ENCODE results near the gene PPP2R1B. TPM values are rescaled to one million over a fixed set of nuclear protein-coding genes. Genes with fewer than 3 reads are reported as not detected.
A peak's percentile ranks its signal among the peaks of the same experiment; 100 is the strongest.

PPP2R1B gene
- 10 to 100 TPM; 12.0 to 20.3 (median 13.4) TPM for polyA plus RNA-seq

DNA sequence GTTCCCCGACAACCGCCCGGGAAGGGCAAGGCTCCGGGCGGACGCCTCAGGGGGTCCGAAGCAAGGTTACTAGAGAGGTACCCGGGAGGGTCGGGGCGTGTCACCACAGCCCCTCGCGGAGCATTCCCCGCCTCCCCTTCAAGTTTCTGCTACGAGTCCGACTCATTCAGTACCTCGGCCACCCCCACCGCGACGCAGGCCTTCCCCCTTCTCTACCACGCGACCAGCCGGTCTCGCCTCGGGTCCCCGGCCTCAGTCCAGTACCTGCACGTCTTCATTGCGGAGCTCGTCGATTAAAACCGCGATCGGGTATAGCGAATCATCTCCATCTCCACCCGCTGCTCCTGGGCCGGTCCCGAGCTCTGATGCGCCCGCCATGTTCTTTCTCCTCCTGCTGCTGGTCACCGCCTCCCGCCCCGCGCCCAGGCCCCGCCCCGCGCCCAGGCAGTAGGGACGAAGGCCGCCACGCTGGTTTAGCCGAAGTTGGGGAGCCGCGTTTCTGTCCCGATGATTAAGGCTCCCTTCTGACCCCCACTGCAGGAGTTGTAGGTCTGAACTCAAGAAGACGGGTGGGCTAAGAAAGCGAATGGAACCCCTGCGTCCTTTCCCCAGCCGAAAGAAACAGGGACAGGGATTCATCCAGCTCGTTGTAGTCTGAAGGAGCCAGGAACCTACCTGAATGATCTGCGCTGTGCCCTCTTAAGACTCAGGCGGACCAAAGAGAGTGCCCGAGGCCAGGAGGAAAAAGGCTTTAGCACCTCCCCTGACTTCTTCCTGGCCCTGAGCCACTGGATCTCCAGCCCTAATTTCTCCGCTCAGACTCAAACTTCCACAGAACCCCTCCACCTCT is at the start of gene PPP2R1B:
PPP2R1B (minus strand) TSS at position 406 of the 850 bp plus-strand sequence; CDS start at position 378, 28 bp downstream.
- peak; percentile 70 to 77 (median 70) for DNase-seq
- peaks cover 0 to 16% (median 5%) of the 10 kb centered on the region in 3 donors for H3K36me3 Mint-ChIP-seq
- peaks cover 0 to 6% (median 0%) of the 10 kb centered on the region in 3 donors for H3K27me3 Mint-ChIP-seq (ENCODE audit: low read depth in 3 of 3)
- H3K4me3 Mint-ChIP-seq = peak within 1 kb of the TSS; percentile 96 to 100 (median 99)
- H3K27ac Mint-ChIP-seq = peak within 1 kb of the TSS; percentile 82 to 98 (median 96)
- no peaks in the 10 kb centered on the region for H3K9me3 Mint-ChIP-seq
- H3K4me1 Mint-ChIP-seq = peaks cover 27 to 39% of the 10 kb centered on the region in 2 donors

DNA sequence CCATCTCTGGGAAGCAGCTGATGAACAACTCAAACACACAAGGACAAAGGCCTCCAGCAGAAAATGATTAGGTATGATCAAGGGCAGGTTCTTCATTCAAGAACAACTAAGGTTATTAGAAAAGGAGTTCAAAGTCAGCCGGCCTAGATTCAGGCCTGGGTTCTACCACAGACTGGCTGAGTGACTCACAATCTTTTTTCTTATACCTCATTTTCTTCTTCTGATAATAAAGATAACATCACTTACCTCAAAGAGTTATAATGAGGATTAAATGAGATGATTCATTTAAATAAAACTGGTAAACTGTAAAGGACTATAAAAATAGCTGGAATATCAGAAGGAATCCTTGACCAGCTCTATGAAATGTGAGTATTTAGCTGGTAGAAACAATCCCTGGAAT is 49.3 kb upstream of the PPP2R1B start:
- Mint-ChIP-seq H3K4me3 (no peak overlapping the region), H3K36me3 (peaks cover 0 to 4% (median 3%) of the 10 kb centered on the region in 3 donors), H3K9me3 (no peaks in the 10 kb centered on the region), H3K4me1 (no peaks in the 10 kb centered on the region), H3K27ac (no peak overlapping the region), H3K27me3 (ENCODE audit: low read depth in 3 of 3) (no peaks in the 10 kb centered on the region)
- DNase-seq = no peak

DNA sequence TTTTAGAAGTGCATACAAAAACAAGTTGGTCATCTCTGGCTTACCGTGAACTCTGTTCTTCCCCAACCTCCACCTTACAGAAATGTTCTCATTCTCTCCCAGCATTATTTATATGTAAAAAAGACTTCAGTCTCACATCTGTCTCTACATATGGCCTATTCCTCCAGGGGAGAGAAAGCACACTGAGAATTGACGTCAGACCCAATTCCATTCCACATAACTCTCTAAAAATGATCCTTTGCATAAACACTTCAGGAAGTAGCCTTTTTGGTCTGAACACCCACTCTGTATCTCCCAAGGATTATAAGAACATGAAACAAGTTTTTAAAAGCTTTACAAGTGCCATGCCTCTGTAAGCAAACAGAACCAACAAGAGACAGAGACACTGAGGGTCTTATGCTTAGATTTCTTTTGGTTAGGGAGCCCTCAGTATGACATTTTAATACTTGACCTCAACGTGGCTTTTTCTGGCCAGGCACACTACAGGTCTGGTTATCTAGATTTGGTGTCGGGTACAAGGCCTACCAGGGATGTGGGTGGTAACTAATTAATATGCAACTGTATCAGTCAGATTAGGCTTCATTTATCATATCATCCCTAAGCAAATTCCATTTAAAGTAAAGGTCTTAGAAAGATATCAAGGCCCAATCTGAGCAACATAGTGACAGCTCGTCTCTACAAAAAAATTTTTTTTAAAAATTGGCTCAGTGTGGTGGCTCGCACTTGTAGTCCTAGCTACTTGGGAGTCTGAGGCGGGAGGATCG is 48.5 kb upstream of the PPP2R1B start:
- peaks cover 0 to 4% (median 3%) of the 10 kb centered on the region in 3 donors for H3K36me3 Mint-ChIP-seq

DNA sequence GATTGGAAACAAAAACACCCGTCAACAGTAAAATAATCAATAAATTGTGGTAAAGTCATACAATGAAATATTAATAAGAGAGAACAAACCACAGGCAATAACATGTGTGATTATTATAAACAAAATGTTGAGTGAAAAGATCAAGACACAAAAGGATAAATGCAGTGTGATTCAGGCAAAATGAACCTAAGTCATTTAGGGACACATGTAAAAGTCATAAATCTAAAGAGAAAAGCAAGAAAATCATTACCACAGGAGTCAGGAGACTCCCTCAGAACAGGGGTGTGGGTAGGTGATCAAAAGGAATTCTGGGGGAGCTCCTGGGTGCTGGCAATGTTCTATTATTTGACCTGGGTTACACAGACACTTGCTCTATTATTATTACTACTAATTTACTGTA is 47.9 kb upstream of the PPP2R1B start:
- H3K27ac Mint-ChIP-seq = peak overlapping the region in 1 of 6 donors; percentile 40
- H3K9me3 Mint-ChIP-seq = no peaks in the 10 kb centered on the region
- H3K4me3 Mint-ChIP-seq = no peak overlapping the region
- DNase-seq = no peak
- H3K27me3 Mint-ChIP-seq (ENCODE audit: low read depth in 3 of 3) = no peaks in the 10 kb centered on the region
- H3K36me3 Mint-ChIP-seq = peaks cover 0 to 1% (median under 1%) of the 10 kb centered on the region in 3 donors
- no peaks in the 10 kb centered on the region for H3K4me1 Mint-ChIP-seq

More for the DNA sequence above, 48.5 kb upstream of the PPP2R1B start:
- Mint-ChIP-seq H3K4me3 (no peak overlapping the region), H3K9me3 (no peaks in the 10 kb centered on the region), H3K27me3 (ENCODE audit: low read depth in 3 of 3) (no peaks in the 10 kb centered on the region), H3K4me1 (no peaks in the 10 kb centered on the region), H3K27ac (peak overlapping the region in 1 of 6 donors; percentile 15)
- DNase-seq = no peak

DNA sequence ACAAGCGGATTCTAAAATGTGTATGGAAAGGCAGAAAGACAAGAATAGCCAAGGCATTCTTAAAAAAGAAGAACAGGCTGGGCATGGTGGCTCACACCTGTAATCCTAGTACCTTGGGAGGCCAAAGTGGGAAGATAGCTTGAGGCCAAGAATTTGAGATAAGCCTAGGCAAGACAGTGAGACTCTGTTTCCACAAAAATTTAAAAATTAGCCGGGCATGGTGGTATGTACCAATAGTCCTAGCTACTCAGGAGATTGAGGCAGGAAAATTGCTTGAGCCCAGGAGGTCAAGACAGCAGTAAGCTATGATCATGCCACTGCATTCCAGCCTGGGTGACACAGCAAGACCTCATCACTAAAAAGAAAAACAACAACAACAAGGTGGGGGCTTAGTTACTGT is 46.0 kb upstream of the PPP2R1B start:
- DNase-seq = no peak
- Mint-ChIP-seq H3K36me3 (peaks cover 4 to 11% (median 6%) of the 10 kb centered on the region in 3 donors), H3K27ac (no peak overlapping the region), H3K4me3 (no peak overlapping the region), H3K27me3 (ENCODE audit: low read depth in 3 of 3) (no peaks in the 10 kb centered on the region), H3K9me3 (no peaks in the 10 kb centered on the region), H3K4me1 (no peaks in the 10 kb centered on the region)

DNA sequence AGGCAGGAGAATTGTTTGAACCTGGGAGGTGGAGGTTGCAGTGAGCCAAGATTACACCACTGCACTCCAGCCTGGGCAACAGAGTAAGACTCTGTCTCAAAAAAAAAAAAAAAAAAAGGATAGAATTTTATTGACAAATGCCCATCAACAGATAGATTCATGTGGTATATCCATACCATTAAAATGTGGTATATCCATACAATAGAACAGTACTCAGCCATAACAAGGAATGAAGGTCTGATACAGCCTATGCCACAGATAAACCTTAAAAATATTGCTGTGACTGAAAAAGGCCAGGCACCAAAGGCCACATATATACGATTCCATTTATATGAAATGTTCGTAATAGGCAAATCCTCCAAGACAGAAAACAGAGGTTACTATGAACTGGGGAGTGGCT is 45.3 kb upstream of the PPP2R1B start:
- Mint-ChIP-seq H3K36me3 (peaks cover 9 to 18% (median 11%) of the 10 kb centered on the region in 3 donors), H3K4me1 (no peaks in the 10 kb centered on the region), H3K9me3 (no peaks in the 10 kb centered on the region), H3K27ac (no peak overlapping the region), H3K27me3 (ENCODE audit: low read depth in 3 of 3) (no peaks in the 10 kb centered on the region), H3K4me3 (no peak overlapping the region)
- DNase-seq = no peak

DNA sequence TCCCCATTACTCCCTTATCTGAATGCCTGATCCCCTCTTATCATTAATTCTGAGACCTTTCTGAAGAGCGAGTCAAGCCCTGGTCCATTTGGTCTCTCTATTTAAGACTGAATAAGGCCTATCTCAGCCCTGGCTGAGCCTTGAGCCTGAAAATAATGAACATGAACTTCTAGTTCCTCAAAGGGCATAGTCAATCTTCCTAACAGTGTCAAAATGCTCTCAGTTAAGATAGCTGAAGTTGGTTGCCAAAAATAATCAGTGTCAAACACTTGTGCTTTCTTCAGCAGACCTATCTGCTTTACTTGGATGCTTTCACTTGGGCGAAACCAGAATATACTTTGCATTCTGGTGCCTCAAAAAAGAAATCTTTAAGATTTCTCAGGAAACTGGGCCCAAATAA is 42.6 kb upstream of the PPP2R1B start:
- H3K4me1 Mint-ChIP-seq = no peaks in the 10 kb centered on the region
- peaks cover 15 to 25% (median 23%) of the 10 kb centered on the region in 3 donors for H3K36me3 Mint-ChIP-seq
- no peak overlapping the region for H3K27ac Mint-ChIP-seq
- no peaks in the 10 kb centered on the region for H3K9me3 Mint-ChIP-seq
- H3K4me3 Mint-ChIP-seq = no peak overlapping the region
- H3K27me3 Mint-ChIP-seq (ENCODE audit: low read depth in 3 of 3) = no peaks in the 10 kb centered on the region
- DNase-seq = no peak

DNA sequence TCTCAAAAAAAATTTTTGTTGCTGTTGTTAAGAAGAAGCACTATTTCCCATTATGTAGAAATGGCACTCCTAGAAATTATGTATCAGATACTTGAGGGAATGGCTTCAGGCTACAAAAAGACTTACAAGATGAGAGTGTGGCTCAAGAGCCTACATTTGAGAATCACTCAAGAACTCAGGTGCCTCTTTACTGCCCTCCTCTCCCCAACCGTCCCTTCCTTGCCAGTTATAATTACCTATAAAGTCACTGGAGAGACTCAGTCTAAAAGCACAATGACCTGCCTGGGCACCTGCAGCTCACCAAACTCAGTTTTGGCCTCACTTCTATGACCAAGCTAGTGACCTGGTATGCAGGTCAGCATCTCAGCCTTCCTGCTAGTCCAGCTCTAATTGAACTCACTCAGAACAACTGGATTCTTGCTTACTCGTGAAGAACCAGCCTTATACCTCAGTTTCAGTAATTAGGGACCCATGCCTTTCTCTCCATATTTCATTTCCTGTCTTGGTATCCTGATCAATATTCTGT is 41.9 kb upstream of the PPP2R1B start:
- H3K27ac Mint-ChIP-seq = no peak overlapping the region
- H3K9me3 Mint-ChIP-seq = no peaks in the 10 kb centered on the region
- H3K4me3 Mint-ChIP-seq = no peak overlapping the region
- DNase-seq = no peak
- peaks cover 15 to 28% (median 23%) of the 10 kb centered on the region in 3 donors for H3K36me3 Mint-ChIP-seq
- no peaks in the 10 kb centered on the region for H3K27me3 Mint-ChIP-seq (ENCODE audit: low read depth in 3 of 3)
- H3K4me1 Mint-ChIP-seq = no peaks in the 10 kb centered on the region

DNA sequence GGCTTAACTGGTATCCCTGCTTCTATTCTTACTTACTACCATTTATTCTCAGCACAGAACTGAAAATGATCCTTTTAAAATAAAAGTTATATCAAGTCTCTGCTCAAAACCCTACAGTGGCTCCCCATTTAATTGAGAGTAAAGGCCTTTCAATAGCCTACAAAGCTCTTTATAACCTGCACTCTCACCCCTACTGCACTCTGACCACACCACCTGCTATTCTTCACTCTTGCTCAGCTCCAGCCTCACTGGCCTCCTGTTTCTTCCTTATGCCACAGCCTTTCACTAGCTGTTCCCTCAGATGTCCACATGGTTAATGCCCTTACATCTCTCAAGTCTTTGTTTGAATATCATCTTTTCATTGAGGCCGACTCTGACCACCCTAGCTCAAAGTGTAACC is 40.9 kb upstream of the PPP2R1B start:
- H3K27ac Mint-ChIP-seq = no peak overlapping the region
- no peak overlapping the region for H3K4me3 Mint-ChIP-seq
- H3K27me3 Mint-ChIP-seq (ENCODE audit: low read depth in 3 of 3) = peaks cover 0 to 2% (median 0%) of the 10 kb centered on the region in 3 donors
- DNase-seq = no peak
- H3K9me3 Mint-ChIP-seq = no peaks in the 10 kb centered on the region
- no peaks in the 10 kb centered on the region for H3K4me1 Mint-ChIP-seq
- peaks cover 20 to 35% (median 26%) of the 10 kb centered on the region in 3 donors for H3K36me3 Mint-ChIP-seq

DNA sequence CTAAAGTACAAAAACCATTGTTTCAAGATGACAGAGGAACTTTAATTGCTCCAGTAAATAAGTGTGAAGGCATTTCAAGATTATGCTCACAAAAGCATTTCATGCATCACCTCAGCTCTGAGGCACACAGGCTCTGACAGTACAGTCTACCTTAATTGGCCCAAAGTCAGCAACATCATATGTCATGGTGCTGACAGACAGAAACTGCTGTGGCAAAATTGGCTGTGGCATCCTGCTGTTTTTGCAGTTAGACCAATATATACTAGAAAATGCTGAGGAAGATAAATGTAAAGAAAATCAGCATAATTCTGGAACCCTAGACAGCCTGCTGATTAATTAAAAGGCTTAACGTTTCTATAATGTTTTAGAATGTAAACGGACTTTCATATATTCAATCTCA is 34.9 kb upstream of the PPP2R1B start:
- Mint-ChIP-seq H3K4me1 (no peaks in the 10 kb centered on the region), H3K4me3 (no peak overlapping the region), H3K36me3 (peaks cover 26 to 50% (median 35%) of the 10 kb centered on the region in 3 donors), H3K9me3 (no peaks in the 10 kb centered on the region), H3K27ac (no peak overlapping the region), H3K27me3 (ENCODE audit: low read depth in 3 of 3) (peaks cover 0 to 2% (median 0%) of the 10 kb centered on the region in 3 donors)
- DNase-seq = no peak

DNA sequence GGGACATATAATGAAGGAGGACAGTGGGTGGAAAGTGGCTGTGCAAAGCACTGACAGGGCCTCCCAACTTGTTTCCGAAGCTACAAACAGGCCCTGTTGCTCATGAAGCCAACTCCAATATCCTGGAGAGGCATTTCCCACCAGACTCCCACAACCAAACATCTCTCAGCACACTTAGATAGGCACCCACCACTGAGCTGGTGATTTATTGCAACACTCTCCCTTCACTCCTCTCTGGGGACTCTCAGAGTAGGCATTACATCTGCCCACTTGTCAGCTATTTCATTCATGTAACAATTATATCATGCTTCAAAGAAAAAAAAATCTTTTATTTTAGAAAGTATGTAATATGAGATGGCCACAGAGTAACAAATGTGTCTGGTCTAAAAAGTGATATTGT is 32.1 kb upstream of the PPP2R1B start:
- no peaks in the 10 kb centered on the region for H3K4me1 Mint-ChIP-seq
- peaks cover 0 to 2% (median 0%) of the 10 kb centered on the region in 3 donors for H3K27me3 Mint-ChIP-seq (ENCODE audit: low read depth in 3 of 3)
- no peak overlapping the region for H3K27ac Mint-ChIP-seq
- H3K9me3 Mint-ChIP-seq = no peaks in the 10 kb centered on the region
- peaks cover 23 to 37% (median 35%) of the 10 kb centered on the region in 3 donors for H3K36me3 Mint-ChIP-seq
- no peak overlapping the region for H3K4me3 Mint-ChIP-seq
- no peak for DNase-seq

DNA sequence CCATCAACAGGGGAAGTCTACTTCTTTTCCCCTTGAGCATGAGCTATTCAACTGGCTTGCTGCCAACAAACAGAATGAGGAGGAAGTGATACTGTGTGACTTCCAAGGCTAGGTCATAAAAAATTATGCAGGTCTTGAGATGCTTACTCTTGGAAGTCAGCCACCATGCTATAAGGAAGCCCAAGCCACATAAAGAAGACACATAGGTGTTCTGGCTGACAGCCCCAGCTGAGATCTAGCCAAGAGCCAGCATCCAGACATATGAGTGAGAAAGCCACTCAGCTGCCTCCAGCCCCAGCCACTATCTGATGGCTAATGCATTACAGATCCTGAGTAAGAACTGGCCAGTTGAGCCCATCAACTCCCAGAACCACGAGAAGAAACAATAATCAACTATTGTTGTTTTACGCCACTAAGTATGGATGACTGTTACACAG is 31.0 kb upstream of the PPP2R1B start:
- Mint-ChIP-seq H3K4me3 (no peak overlapping the region), H3K4me1 (no peaks in the 10 kb centered on the region), H3K27ac (no peak overlapping the region), H3K27me3 (ENCODE audit: low read depth in 3 of 3) (no peaks in the 10 kb centered on the region), H3K36me3 (peaks cover 21 to 32% (median 29%) of the 10 kb centered on the region in 3 donors), H3K9me3 (no peaks in the 10 kb centered on the region)
- DNase-seq = no peak

DNA sequence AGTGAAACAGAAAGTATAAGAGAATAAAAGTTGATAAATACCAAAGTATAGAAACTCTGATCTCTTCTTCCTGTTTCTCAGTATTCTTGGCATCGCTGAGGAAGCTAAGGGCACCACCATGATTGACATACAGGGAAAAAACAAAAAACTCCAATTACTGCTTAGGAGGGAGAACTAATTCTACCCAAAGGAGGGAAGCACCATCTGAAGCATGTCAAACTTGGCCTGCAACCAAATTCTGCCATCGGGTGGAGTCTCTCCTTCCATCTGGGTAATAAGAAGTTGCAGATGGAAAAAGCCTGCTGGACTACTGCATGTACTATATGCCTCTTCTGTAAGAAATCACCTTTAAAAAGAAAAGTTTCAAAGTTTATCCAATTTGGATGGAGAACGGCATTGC is 30.5 kb upstream of the PPP2R1B start:
- Mint-ChIP-seq H3K9me3 (no peaks in the 10 kb centered on the region), H3K27ac (no peak overlapping the region), H3K4me1 (no peaks in the 10 kb centered on the region), H3K27me3 (ENCODE audit: low read depth in 3 of 3) (no peaks in the 10 kb centered on the region), H3K36me3 (peaks cover 16 to 28% (median 24%) of the 10 kb centered on the region in 3 donors), H3K4me3 (no peak overlapping the region)
- DNase-seq = no peak
